WI38 (cell line): ENCODE data around the gene ATP2C2.

Source experiments
- H3K4me3 ChIP-seq: 2 replicates; pipeline ENCODE4 v1.5.1; 2011; ENCODE audit warnings: low read depth, mild to moderate bottlenecking, control low read depth, low read length
- TF ChIP-seq, protein P1 (sequence below): IDR thresholded peaks from 2 replicates; pipeline ENCODE4 v1.5.1; 2012; ENCODE audit warnings: low read depth, mild to moderate bottlenecking, control low read depth, low read length

Gene ATP2C2

DNA sequence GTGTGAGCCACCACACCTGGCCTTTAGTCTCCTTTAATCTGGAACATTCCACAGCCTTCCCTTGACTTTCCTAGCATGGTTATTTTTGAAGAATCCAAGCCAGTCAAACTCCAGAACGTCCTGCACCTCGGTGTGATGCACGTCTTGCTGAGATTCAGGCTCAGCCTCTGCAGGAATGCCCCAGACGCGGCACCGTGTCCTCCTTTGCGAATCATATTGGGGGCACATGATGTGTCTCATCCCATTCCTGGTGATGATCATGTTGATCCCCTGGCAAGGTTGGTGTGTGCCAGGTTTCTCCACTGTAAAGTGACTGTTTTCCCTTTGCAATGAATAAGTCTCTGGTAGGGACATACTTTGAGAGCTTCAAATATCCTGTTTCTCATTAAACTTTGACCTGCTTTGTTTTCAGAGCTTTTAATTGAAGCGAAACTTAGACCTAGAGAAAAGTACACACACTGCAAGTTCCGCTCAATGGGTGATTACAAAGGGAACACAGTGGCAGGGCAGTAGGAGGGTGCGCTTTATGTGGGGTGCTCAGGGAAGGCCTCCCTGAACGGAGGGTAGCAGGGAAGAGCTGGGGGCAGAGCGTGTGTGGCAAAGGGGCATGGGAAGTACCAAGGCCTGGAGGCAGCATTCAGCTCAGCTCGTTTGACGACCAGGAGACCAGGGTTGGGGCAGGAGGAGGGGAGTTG lies 9.6 kb upstream of the ATP2C2 start:
- no peak overlapping the region for H3K4me3 ChIP-seq
- TF ChIP-seq, protein P1, sequence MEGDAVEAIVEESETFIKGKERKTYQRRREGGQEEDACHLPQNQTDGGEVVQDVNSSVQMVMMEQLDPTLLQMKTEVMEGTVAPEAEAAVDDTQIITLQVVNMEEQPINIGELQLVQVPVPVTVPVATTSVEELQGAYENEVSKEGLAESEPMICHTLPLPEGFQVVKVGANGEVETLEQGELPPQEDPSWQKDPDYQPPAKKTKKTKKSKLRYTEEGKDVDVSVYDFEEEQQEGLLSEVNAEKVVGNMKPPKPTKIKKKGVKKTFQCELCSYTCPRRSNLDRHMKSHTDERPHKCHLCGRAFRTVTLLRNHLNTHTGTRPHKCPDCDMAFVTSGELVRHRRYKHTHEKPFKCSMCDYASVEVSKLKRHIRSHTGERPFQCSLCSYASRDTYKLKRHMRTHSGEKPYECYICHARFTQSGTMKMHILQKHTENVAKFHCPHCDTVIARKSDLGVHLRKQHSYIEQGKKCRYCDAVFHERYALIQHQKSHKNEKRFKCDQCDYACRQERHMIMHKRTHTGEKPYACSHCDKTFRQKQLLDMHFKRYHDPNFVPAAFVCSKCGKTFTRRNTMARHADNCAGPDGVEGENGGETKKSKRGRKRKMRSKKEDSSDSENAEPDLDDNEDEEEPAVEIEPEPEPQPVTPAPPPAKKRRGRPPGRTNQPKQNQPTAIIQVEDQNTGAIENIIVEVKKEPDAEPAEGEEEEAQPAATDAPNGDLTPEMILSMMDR = no peak

DNA sequence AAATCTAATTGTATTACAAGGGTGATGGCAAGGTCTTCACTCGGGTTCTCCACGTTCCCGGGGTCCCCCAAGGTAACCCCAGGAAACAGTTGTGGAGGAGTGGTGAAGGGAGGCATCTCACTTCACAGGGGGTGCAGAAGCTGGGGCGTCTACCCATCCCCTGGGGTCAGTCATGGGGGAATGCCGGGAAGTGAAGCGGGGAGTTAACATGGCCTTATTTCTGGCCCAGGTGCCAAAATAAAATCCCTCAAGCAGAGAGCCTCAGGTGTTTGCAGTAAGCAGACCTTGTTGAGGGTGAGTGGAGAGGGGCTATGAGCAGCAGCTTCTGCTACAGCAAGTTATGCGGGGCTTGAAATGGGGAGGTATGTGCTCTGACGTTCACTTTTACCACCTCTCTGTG lies 9.0 kb upstream of the ATP2C2 start:
- TF ChIP-seq, protein P1 = no peak
- H3K4me3 ChIP-seq = no peak overlapping the region

DNA sequence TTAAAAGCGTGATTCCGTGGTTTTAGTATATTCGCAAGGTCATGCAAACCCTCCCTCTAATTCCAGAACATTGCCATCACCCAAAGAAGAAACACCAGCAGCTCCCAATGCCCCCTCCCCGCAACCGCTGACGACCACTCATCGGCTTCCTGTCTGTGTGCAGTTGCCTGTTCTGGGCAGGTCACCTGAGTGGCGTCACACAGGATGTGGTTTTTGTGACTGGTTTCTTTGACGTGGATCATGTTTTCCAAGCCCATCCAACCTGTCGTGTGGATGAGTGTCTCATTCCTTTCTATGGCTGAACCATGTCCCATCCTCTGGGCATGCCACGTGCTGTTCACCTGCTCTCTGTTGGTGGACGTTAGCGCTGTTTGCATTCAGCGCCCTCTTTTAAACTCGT lies 8.2 kb upstream of the ATP2C2 start:
- no peak overlapping the region for H3K4me3 ChIP-seq
- TF ChIP-seq, protein P1 = no peak

DNA sequence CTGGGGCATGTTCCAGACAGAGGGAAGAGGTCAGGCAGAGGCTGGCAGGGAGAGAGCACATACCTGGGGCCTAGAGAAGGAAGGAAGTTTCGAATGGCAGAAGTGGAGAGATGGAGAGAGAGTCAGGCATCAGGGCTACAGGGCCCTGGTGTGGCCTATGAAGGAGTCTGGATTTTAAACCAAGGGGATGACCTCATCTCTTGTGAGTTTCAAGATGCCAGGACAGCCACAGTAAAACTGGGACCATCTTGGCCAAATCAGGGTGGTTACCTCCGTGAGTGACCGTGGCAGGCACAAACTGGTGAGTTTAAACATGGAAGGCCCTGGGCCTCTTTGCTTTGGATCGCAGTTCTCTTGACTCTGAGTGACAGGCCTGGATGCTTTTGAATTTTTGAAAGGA lies 7.6 kb upstream of the ATP2C2 start:
- H3K4me3 ChIP-seq = no peak overlapping the region
- TF ChIP-seq, protein P1 = no peak

DNA sequence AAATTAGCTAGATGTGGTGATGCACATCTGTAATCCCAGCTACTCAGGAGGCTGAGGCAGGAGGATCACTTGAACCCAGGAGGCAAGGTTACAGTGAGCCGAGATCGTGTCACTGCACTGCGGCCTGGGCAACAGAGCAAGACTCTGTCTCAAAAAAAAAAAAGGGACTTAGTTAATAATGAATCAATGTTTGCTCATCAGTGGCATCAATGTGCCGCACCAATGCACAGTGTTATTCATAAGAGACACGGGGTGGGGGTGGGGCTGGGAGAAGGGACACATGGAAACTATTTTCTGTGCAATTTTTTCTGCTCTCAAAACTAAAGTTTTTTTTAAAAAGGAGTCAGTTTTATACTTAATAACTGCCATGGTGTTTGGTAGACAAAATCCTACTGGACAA lies 6.8 kb upstream of the ATP2C2 start:
- TF ChIP-seq, protein P1 = no peak
- H3K4me3 ChIP-seq = no peak overlapping the region

DNA sequence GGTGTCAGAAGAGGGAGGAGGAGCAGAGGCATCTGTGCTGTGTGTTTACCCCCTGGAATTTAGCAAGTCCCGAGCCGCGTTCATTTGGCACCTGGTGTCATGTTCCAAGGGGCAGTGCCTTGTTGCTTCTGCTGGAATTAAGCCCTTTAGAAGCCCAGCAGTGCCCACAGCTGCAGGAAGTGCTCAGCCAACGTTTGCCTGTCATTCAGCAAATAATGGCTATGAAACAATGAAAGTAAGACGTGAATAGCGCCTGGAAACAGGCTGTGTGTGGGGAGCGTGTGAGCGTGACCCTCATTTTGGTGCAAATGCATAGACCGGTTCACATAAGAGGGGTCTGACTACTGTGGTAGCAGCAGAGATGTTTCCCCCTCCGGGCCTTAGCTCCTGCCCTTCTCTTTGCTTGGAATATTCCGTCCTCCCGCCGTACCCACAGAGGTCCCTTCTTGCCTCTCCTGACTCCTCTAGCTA lies 5.8 kb upstream of the ATP2C2 start:
- H3K4me3 ChIP-seq = no peak overlapping the region
- TF ChIP-seq, protein P1 = no peak

DNA sequence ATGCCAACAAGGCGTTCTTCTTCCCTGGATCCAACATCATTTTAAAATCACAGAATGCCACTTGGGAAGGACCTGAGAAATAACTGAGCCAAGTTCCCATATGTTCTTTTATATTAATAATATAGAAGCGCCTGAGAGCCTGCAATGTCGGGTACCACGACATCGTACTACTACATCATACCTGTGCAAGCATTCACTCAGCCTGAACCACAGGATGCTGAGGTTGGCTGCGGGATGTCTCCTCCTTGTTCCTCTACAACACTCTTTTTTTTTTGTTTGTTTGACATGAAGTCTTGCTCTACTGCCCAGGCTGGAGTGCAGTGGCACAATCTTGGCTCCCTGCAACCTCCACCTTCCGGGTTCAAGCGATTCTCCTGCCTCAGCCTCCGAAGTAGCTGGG lies 2.1 kb upstream of the ATP2C2 start:
- TF ChIP-seq, protein P1 = no peak
- H3K4me3 ChIP-seq = no peak overlapping the region
